HG03159 (cell line): ENCODE measurements around the gene C1QTNF6.

ENCODE experiments used
- ATAC-seq: cut with Tn5 transposase; IDR thresholded peaks from one replicate; pipeline ENCODE4 v1.9.1; 2021; ENCODE audit warnings: mild to moderate bottlenecking, moderate library complexity; ENCODE audit not compliant: unreplicated experiment

C1QTNF6 gene

GRCh38 chr22:37146507-37147180 is 41.4 kb downstream of the C1QTNF6 start:
- ATAC-seq, result no peak

GRCh38 chr22:37146051-37146385 is 42.0 kb downstream of the C1QTNF6 start:
- ATAC-seq, result no peak

GRCh38 chr22:37145180-37146050 is 42.6 kb downstream of the C1QTNF6 start:
- ATAC-seq, result no peak

GRCh38 chr22:37144180-37144554 is 43.9 kb downstream of the C1QTNF6 start:
- no peak for ATAC-seq

GRCh38 chr22:37141971-37142370 is 46.1 kb downstream of the C1QTNF6 start:
- ATAC-seq, result no peak

GRCh38 chr22:37141476-37141875 is 46.6 kb downstream of the C1QTNF6 start:
- ATAC-seq, result no peak

GRCh38 chr22:37140686-37141323 is 47.2 kb downstream of the C1QTNF6 start:
- ATAC-seq, result no peak

GRCh38 chr22:37139762-37140161 is 48.3 kb downstream of the C1QTNF6 start:
- no peak for ATAC-seq

GRCh38 chr22:37138849-37139561 is 49.0 kb downstream of the C1QTNF6 start:
- ATAC-seq, result no peak

- ATAC-seq, result no peak
These were observed 50.0 kb downstream of the C1QTNF6 start for GRCh38 chr22:37137903-37138665.

GRCh38 chr22:37137131-37137530 is 50.9 kb downstream of the C1QTNF6 start:
- ATAC-seq, result no peak

GRCh38 chr22:37135023-37135422 is 53.0 kb downstream of the C1QTNF6 start:
- no peak for ATAC-seq

GRCh38 chr22:37133304-37134018 is 54.6 kb downstream of the C1QTNF6 start:
- ATAC-seq, result no peak

GRCh38 chr22:37132773-37133172 is 55.3 kb downstream of the C1QTNF6 start:
- no peak for ATAC-seq
